ENCODE measurements around the gene TUBB4B.

The TUBB4B gene

DNA sequence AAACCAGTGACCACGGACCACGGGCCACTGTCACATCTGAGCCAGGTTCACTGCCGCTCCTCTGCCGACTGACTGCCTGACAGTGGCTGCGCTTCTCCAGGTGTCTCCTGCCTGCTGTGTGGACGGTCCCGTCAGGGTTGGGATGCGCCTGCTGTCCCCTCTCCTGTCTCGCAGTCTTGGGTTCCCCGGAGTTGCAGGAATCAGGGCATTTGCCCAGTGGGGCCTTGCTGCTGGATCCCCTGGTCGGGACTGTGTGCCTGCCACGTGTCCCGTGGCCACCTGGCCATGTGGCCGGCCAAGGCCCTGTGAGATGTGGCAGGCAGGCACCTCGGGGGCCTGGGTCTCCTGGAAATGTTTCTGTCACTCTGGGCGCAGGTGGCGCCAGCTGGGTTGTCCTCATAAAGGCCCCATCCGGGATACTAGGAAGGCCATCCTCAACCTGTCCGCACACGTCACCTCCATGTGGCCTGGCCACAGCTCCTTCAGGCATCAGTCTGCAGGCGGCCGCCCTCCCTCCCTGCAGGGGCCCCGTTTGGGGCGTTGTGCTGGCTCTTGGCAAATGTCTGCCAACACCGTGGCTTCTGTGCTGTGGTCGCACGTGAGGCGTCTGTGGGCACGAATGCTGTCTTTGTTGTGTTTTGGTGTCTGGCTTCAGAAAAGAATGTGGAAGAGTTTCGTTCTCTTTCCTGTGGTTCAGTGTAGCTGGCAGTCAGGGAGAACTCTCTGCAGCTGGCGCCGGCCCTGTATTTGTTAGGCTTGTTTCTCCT lies 30.0 kb downstream of the TUBB4B start:
- no peak for DNase-seq (ENCODE audit: low spot score)

GRCh38 chr9:137271696-137272076 lies 30.6 kb downstream of the TUBB4B start:
- DNase-seq (ENCODE audit: low spot score) = no peak

DNA sequence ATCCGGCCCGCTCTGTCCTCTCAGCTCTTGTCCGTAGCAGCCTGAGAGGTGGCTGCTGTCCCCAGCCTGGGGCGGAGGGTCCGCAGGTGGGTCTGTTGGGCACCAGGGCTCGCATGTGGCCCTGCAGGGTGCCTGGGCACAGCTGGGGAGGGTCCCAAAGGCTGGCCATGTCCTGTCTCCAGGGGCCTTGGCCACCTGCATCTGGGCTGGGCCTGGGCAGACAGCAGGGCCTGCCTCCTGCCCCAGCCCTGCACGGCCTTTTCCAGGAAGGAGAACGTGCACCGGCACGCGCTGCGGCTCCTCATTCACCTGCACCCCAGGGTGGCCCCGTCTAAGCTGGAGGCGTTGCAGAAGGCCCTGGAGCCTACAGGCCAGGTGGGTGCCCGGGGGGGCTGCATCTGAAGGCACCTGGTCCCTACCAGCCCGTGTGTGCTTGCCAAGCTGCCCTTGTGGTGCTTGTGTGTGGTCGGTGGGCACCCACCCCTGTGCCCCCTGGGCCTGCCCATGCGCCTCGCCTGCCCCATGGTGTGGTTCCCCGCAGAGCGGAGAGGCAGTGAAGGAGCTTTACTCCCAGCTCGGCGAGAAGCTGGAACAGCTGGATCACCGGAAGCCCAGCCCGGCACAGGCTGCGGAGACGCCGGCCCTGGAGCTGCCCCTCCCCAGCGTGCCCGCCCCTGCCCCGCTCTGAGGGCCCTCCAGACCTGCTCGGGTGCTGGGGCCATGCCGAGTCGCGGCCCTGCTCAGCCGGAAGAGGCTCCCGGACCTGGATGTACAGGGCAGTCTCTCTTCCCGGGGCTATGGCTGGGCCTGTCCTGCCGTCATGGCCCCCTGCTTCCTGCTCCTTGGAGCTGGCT lies 31.4 kb downstream of the TUBB4B start:
- DNase-seq (ENCODE audit: low spot score) = no peak

GRCh38 chr9:137273095-137273490 lies 32.0 kb downstream of the TUBB4B start:
- no peak for DNase-seq (ENCODE audit: low spot score)

GRCh38 chr9:137273611-137274320 lies 32.7 kb downstream of the TUBB4B start:
- DNase-seq (ENCODE audit: low spot score) = no peak

- no peak for DNase-seq (ENCODE audit: low spot score)
Observed at GRCh38 chr9:137275203-137275587, 34.1 kb downstream of the TUBB4B start.

DNA sequence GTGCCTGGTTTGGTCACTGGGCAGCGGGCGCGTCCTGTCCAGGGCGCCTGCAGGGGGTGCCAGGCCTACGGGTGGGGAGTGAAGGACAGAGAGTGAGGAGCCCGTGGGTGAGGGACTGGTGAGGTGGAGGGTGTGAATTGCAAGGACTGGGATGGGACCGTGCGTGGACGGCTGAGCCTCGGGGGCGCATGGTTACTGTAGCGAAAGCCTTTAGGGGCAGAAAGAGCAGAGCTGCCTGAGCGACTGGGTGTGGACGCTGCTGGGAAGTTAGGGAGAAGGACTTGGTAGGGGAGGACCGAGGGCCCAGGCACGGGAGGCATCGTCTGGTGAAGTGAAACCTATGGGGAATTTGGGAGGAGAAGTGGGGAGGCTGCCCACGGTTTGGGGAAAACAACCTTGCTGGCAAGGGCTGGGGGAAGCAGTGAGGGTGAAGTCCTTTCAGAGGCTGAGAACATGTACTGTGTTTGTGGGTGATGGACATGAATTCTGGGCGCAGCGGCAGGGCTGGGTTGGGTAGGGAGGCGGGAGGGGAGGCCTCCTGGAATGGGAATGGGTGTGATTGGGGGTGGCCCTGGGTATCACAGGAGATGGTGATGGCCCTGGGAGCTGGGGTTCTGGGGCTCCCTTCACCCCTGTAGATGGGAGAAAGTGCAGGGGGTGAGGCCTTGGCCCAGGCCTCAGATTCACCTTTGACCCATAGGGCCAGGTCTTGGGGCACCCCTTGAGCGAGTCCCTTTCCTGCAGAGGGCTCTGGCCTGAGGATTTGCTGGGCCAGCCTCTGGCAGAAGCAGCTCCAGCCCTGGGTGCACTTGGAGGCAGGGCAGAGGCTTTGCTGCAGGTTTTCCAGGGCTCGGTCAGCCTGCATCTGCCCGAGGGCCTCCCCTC lies 34.7 kb downstream of the TUBB4B start:
- DNase-seq (ENCODE audit: low spot score) = no peak

DNA sequence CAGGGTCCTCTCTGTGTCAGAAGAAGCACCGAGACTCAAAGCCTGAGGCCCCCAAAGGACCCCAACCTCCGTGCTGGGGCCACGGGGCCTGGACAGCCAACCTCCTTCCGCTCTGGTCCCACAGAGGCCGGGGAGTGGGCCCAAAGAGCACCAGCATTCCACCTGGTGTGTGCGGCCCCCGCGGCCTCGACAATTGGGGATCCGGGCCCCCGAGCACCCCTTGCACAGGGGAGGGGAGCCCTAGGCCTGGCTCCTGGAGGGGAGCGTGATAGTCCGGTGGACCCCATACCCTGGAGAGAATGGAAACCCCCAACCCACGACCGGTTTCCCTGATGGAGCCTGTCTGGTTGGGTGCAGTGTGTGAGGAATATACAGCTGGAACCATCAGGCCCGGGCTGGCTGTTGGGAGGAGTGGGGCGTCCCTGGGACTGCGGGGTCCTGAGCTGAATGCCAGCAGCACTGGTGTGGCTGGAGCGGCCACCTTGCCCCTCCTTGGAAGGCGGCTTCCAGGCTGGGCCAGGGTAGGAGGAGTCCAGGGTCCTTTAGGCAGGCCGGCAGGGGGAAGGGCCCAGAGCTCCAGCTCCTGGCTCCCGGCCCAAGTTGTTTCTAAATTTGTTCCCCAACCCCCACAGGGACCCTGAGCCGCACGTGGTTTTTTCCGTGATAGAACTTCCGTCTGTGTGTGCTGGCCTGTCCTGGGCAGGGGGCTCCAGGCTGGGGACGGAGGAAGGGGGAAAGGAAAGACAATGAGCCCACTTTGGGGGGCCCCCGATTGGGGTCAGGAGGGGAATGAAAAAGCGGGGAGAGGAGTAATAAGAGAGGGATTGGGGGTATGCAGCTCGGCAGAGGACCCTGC lies 35.6 kb downstream of the TUBB4B start:
- DNase-seq (ENCODE audit: low spot score) = no peak

- DNase-seq (ENCODE audit: low spot score) = no peak
Observed at GRCh38 chr9:137277329-137278041, 36.4 kb downstream of the TUBB4B start, which contains the start of gene TOR4A. Gene TOR4A (plus strand): TSS chr9:137277726. CDS start chr9:137278690, 964 bp downstream.

- no peak for DNase-seq (ENCODE audit: low spot score)
Observed at GRCh38 chr9:137278061-137278701, 37.1 kb downstream of the TUBB4B start.

DNA sequence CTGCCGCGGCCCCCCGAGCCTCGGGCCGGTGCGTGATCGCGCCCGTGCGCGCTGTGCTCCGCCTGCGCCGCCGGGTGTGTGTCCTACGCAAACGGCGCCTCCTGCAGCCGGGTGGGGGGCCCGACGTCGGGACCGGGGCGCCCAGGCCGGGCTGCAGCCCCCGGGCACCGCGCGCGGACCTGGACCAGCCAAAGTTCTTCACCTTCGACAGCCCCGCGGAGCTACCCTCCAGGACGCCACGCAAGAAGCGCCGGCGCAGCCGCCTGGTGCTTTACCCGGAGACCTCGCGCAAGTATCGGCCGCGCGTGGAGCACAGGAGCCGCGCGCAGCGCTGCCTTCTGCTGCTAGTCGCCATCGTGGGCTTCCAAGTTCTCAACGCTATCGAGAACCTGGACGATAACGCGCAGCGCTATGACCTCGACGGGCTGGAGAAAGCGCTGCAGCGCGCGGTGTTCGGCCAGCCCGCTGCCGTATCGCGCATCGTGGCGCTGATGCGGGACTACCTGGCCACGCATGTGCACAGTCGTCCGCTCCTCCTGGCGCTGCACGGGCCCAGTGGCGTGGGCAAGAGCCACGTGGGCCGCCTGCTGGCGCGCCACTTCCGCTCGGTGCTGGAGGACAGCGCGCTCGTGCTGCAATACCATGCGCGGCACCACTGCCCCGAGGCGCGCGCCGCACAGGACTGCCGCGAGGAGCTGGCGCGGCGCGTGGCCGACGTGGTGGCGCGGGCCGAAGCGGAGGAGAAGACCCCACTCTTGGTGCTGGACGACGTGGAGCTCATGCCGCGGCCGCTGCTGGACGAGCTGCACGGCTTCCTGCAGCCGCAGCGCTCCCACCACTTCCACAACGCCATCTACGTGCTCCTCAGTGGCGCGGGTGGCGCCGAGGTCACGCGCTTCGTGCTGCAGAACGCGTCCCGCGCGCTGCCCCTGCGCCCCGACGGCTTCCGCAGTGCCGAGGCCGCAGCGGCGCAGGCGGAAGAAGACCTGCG lies 37.9 kb downstream of the TUBB4B start:
- DNase-seq (ENCODE audit: low spot score) = no peak

GRCh38 chr9:137279741-137280473 lies 38.8 kb downstream of the TUBB4B start:
- DNase-seq (ENCODE audit: low spot score) = no peak

DNA sequence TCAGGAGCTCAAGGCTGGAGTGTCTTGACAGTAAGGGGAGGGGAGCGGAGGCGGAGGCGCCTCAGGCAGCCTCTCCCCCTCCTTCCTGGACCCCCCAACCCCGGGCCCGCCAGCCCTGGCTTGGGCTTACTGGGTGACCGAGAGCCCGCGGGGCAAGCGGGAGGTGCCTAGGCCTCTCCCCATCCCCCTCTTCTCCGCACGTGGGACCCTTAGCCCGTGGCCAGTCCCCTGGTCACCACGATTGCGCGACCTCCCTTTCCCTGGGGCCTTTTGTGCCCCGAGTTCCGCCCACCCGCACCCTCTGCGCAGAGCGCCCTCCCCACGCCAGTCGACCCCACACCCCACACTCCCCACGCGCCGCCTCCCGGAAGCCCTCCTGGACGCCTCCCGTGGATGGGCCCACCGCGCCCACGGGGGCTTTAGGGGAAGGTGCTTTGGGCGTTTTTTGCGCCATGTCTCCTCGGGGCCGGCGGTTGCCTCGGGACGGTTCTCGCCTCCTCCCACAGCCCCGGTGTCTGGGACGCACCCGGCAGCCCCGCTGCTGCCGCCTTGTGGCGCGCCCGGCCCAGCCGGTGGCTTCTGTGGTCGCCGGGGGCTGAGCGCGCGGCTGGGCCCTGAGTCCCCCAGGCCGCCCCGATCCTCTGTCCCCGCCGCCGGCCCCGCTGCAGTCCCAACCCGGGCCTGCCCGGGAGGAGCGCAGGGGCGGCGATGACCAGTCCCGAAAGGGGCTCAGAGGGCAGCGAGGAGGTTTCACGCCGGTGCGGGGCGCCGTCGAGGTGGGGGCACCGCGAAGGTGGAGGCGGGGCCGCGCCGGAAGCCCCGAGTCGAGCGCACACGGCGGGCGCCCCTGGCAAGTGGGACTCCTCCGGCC lies 39.6 kb downstream of the TUBB4B start:
- no peak for DNase-seq (ENCODE audit: low spot score)

DNA sequence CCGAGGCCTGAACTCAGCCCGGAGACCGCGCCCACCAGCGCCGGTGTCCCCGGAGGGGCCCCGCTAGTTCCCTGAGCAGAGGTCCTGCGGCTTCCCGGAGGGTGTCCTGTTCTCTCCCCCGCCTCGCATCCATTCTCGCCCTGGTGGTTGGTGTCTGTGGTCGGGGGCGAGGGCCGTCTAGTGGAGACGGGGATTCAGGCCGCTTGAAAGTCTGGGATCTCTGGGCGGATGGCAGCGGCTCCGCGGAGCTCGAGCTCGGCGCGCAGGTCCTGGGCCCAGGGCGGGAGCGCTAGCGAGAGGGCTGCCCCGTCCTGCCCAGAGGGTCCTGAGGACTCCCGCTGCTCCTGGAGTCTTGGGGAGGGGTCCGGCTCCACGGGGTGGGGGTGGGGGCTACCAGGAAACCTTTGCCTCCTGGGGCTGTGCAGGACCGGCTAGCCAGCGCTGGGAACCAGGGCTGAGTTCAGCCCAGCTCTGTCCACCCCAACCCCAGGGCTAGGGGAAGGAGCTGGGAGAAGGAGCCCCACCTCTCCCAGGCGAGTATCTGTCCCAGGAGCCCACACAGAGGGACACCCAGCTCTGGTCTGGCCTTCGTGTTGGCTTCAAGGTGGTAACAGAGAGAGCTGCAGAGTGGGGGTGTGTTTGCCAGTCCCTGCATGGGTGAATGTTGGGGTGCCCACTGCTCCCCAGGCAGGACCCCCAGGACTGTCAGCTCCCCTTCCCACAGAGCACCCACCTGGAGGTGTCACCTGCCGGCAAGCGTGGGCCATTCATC lies 40.4 kb downstream of the TUBB4B start:
- DNase-seq (ENCODE audit: low spot score) = no peak

DNA sequence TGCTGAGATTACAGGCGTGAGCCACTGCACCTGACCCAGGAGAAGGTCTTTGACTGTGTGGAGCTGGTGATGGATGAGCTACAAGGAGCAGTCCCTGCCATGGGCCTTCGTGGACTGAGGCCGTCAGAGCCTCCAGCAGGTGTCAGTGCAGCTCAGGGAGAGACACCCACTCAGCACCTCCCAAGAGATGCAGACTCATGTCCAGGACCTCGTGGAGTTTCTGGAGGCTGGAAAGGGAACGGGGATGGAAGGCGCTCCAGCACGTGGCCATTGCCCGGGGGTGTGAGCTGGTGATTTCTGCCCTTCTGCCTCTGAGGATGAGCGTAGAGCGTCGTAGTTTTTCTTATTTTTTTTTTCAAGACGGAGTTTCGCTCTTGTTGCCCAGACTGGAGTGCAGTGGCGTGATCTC lies 45.9 kb downstream of the TUBB4B start:
- DNase-seq (ENCODE audit: low spot score) = no peak

DNA sequence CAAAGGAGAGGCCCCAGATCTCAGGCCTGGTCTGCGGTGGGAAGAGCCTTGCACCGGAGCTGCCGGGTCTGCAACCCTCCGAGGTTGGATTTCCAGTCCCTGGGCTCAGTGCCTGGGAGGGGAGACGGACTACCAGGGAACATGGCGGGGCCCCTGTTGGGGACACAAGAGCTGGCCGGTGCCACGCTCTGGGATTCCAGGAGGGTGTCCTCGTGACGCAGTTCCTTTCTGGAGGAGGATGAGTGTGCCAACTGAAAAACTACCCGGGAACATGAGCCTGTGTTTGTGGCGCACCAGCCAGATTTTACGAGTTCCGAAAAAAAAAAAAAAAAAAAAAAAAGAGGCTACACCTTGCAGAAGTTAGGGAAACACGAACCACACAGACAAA lies 52.0 kb downstream of the TUBB4B start:
- no peak for DNase-seq (ENCODE audit: low spot score)
